ENCODE measurements around the gene MACROD1.
"Not testable (repeated sequence)": the region's sequence is repeated elsewhere in the genome, so short reads cannot be mapped to it uniquely, and the experiment has no call there.

The MACROD1 gene

DNA sequence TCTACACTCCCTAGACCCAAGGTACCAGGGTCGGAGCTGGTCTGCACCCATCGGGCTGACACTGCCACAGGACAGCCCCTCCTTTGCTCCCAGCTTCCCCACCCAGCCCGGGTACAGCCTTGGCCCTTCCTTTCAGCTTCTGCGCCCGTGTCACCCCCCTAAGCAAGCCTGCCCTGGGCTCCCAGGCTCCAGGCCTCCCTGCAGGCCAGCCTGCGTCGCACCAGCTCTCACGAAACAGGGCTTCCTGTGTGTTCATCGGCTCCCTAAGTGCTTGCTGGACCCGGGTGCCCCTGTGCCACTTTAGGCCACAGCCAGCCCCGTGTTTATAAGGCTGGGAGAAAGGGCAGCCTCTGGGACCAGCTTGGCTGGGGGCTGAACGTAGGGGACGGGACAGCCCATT is 109.1 kb downstream of the MACROD1 start:
- DNase-seq (ENCODE audit: low spot score): no peak

DNA sequence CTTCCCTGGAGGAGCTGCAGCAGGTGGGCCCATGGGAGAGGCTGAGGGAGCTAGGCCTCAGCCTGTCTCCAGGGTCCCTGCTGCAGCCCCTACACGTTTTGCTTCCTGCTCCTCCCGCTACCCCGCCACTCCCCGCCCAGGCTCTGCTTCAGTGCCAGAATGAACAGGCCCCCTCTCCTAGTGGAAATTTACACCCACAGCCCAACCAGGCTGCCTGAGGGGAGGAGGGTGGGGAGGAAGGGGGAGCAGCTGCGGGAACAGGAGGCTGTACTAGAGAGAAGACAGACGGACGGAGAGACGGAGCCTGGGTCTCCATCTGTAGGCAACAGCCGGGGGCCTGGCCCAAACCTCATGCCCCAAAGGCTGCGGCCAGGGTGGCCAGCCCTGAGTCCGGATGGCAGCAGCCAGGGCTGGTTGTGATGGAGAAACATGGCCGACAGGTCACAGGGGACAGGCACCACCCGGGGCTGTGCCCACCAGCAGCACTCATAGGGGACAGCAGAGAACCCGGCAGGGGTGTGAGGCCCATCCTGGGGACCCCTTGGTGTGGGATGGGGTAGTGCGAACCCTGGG is 109.6 kb downstream of the MACROD1 start:
- peak; percentile 84 for DNase-seq (ENCODE audit: low spot score)

DNA sequence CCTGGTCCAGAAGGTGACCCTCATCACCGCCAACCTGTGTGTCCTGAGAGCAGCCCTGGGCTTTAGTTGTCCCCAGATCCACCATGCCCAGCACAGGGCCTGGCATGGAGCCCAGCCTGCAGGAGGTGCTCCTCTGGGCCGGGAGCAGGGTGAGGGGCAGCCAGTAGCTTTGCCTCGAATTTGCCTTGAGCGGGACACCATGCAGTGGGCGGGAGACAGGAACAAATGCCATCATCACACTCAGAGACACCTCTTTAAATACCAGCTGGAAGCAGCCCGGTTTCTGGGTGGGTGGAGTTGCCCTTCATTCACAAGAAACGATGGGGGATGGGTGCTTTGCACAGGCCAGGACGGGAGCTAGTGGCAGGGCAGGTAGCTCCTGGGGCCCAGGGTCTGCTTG is 110.8 kb downstream of the MACROD1 start:
- peak; percentile 64 for DNase-seq (ENCODE audit: low spot score)

DNA sequence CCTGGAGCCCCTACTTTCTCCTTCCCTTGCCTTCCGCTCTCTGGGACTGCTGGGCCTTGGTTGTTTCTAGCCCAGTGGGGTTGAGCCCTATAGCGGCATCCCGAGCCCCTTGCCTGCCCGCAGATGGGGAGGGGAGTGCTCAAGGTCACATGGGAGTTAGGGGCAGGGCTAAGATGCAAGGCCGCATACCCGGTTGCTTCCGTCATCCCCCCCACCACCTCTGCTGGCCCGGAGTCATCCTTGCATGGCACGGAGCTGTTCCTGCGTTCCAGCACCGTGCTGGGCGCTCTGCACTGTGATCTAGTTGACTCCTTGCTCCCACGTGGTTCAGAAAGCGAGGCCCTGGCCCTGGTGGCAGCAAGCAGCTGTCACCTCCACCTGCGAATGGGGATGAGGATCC is 112.2 kb downstream of the MACROD1 start:
- DNase-seq (ENCODE audit: low spot score): no peak

DNA sequence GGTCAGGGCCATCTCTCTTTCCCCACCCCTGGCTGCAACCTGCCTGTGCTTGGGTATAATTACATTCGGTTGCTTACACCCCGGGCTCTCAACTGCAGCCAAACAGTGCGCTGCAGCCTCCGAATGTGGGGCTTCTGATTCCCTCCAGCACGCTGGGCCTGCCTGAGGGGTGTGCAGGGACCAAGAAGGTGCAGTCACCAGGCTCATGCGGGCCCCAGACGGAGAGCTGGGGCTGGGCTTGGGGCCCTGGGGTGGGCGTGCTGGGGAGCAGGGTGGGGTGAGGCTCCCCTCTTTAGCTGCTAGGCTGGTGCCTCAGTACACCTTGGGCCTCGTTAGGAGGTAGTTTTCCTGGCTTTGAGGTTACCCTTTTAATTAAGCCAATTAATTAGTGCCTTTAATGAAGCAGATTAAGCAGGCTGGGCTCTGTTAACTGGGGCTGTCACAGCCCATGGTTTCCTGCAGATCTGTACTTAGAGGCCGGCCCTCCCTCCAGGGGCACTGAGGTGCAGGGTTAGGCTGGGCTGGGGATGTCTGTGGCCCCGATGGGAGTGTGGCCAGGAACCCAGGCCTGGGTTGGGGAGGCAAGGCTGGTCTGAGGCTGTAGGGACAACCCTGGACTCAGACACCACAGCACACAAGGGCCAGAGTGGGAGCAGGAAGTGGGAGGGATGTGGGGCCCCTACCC is 112.8 kb downstream of the MACROD1 start:
- DNase-seq (ENCODE audit: low spot score): no peak

DNA sequence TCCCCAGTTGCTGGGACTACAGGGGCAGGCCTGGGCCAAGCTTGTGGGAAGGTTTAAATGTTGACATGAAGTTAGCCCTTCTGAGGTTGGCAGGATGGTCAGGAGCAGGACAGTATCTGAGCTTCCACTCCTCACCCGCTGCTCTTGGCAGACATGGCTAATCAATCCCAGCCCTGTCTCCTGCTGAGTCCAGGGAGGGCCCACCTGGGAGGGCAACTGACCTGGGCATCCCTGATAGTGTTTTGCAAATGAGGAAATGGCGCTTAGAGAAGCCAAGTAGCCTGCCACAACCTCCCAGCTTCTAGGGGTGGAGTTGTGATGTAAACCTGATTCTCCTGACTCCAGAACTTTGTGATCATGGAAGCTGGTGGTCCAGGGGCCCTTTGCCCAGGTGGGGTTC is 113.5 kb downstream of the MACROD1 start:
- no peak for DNase-seq (ENCODE audit: low spot score)

DNA sequence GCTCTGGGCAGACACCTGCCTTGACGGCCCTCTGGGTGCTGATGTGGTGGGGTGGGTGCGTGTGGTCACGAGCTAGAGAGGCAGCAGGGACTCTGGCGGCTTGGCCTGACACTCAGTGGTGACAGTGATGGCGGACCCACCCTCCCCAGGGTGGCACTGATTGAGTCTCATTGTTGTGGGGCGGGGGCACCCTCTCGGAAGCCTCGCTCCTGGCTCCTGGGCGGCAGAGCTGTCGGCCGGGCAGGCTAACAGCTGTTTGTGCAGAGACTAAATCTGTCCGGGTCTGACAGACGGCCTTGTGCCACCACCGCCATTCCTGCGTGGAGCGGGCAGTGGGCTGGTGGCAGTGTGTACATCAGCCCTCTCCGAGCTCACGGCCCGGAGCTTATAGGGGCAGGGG is 114.6 kb downstream of the MACROD1 start:
- DNase-seq (ENCODE audit: low spot score): no peak

DNA sequence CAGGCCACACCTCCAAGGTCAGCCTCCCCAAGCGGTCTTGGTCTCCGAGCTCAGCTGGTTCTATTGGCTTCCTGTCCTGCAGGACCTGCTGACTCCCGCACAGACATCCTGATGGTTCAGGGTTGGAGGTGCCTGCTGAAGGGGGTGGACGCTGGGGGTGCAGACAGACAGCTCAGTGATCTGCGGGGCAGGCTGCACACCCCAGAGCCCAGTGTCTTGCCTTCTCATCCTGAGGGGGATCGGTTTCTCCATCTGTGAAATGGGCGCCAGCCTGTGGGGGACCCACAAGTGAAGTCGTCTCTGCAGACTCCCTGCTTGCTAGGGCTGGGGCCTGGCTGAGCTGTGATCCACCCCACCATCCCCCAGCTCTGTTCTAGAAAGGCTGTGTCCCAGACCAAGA is 116.4 kb downstream of the MACROD1 start:
- DNase-seq (ENCODE audit: low spot score): no peak

DNA sequence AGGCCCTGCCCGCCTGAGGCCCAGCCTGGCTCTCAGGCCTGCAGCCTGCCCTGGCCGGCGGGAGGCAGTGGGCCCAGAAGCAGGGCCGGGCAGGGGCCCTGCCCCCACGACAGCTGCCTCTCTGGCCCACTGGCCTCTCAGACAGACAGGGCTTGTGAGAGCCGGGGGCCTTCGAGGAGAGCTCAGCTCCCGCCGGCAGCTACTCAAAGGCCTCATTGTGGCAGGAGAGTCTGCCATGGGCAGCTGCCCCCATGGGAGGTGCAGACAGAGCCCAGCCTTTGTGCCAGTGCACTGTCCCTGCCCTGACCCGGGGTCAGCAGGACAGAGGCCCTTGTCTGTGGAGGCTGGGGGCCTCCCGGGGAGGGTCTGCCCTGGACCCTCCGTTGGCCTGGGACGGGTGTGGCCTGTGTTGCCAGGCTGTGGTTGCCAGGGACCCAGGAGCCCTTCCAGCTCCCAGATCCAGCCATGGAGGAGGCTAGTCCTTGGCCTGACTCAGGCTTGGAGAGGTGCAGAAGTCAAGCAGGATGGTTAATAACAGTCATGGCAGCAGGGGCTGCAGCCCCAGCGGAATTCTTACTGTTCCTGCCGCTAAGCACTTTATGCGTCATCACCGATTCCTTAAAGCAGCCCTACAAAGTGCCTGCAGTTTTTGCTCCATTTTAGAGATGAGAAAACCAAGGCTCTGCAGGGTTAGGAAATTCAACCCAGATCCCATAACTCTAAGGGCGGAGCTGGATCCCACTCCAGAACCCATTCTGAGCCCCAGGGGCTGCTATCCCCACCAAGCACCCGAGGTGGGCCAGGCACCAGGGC is 117.7 kb downstream of the MACROD1 start:
- peak; percentile 99 for DNase-seq (ENCODE audit: low spot score)

DNA sequence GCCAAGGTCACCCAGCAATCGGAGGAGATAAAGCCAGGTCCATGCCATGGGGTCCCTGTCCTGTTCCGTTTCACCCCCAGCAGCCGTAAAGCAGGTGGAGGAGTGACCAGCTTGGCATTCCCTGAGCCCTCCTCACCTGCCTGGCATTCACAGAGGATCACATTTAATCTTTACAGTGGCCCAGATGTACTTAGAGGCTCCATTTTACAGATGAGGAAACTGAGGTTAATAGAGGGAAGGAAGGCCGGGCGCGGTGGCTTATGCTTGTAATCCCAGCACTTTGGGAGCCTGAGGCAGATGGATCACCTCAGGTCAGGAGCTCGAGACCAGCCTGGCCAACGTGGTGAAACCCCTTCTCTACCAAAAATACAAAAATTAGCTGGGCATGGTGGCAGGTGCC is 118.5 kb downstream of the MACROD1 start:
- not testable (repeated sequence) for DNase-seq (ENCODE audit: low spot score)

DNA sequence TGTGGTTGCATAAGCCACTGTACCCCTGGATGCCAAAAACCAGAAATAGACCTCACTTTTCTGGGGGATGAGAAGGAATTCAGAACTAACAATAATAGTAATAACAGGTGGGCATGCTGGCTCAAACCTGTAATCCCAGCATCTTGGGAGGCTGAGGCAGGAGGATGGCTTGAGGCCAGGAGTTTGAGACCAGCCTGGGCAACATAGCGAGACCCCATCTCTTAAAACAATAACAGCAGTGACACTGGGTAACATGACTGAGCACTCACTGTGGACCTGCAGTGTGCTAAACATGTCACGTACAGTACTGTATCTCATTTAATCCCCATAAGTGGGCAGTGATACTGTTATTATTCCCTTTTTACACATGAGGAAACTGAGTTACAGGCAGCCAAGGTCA is 120.2 kb downstream of the MACROD1 start:
- no peak for DNase-seq (ENCODE audit: low spot score)

DNA sequence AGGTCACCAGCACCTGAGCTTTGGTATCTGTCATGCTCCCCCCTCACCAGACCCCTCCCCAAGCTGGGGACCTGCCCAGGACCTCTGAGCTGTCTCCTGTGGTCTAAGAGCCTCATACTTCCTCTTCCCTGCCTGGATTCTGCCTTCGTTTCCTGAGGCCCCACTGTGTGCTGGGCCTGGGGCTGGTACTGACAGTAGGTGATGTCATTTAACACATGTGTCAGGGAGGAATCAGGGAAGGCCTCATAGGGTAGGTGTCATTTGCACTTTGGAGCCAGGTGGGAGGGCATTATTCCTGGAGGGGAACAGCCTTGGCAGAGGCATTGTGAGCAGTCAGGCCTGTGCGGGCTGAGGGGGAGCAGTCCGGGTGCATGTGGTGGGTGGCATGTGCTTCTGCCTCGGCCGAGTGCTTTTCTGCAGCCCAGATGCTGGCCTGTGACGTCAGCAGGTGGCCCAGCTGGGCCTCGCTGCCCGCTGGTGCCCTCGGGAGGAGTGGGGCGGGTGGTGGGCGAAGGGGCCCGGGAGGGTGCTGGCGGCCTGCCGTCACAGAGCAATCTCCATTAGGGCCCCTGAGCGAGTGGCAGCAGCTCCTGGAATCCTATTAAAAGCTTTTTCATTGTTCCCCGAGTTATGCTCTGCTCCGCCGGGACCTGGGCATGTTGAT is 121.1 kb downstream of the MACROD1 start:
- peak; percentile 81 for DNase-seq (ENCODE audit: low spot score)

DNA sequence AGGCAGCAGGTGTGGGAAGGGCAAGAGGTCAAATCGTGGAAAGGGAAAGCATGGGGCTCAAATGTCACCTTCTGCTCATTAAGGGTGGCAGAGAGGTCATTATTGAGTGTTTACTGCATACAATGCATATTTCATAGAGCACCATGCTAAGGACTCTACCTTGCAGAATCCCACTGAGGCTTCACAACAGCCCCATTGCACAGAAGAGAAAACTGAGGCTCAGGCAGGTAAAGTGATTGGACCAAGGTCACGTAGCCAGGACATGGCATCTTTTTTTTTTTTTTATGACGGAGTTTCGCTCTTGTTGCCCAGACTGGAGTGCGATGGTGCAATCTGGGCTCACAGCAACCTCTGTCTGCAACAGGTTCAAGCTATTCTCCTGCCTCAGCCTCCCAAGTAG is 122.4 kb downstream of the MACROD1 start:
- no peak for DNase-seq (ENCODE audit: low spot score)

DNA sequence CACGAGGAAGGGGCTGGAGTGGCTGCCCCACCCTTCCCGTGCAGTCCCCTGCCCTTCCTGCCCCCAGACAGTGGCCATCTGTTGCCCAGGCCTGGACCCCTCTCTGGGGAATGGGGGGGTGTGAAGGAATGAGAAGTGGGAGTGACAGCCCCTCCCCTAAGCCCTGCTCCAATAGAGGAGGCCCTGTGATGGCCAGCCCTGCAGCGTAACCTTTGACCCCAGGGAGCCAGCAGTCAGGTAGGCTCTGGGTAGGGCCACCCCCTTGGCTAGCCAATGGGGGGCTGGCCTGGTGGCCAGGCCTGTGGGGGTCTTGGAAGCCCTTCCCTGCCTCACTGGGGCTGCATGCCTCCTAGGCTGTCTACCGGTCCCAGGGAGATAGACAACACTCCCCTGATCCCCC is 123.6 kb downstream of the MACROD1 start:
- DNase-seq (ENCODE audit: low spot score): no peak

DNA sequence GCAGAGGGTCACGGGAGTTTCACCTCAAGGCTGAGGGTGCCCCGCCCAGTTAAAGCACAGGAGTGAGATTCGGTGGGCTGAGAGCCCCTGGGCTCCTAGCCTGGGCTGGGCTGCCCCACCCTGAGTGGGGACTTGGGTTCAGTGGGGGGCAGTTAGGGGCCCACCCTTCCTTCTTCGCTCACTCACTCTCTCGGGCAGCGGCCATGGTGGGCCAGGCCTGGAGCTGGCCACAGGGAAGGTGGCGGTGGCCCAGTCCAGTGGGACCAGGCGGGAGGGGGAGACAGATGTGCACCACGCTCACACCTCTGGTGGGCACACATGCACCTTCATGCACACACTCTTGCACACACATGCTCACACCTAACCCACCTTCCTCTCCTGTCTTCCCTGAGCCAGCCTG is 124.1 kb downstream of the MACROD1 start:
- DNase-seq (ENCODE audit: low spot score): no peak

DNA sequence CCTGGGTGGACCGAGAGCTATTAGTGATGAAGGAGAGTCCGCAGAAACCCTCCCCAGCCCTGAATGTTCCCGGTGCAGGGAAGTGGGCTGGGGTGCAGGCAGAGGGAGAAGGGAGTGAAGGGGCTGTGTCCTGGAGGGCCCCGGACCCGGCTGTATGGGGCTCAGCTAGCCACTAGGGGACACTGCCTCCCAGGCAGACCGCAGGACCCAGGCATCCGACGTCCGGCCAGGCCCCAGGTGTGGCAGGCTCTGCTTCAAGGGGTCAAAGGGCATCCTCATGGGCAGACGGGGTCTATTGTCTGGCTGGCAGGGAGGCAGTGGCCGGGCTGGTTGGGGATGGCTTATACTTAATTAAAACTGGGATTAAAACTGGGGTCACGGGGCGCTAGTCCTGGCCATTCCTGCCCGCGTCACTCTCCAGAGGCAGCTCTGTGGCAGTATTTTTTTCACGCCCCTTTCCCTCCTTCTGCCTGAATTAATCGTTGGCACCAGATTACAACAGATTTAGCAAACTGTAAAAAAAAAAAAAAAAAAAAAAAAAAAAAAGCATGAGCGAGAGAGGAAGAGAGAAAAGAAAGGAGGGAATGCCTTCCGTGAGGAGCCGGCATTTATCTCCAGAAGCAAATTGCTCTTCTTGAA is 125.1 kb downstream of the MACROD1 start:
- peak; percentile 64 for DNase-seq (ENCODE audit: low spot score)

DNA sequence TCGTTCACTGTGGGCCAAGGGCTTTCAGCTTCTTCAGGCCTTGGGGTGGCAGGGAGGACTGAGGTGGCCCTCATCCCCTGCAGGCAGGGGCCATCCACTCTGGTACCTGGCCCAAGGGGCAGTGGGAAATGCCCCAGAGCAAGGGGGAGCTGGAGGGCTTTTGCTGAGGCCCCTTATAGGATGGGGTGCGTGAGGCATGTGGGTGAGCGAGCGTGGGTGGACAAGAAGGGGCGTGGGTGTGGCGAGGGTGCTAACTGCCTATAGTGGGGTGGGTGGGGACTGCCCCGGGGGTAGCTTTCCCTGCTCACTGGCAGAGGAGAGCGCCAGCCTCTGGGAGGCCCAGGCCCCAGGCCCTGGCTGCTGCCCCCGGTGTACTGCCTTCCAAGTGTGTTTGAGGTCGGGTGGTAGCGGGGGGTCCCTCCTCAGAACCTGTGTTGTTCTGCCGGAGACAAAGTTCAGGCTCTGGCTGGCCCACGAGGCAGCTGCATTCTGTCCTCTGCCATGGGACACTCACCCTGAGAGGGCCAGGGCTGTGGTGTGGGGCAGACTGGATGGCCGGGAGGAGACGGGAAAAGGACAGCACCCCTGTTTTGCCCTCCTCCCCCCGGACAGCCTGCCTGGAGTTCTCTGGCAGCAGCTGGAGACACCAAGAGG is 126.8 kb downstream of the MACROD1 start:
- DNase-seq (ENCODE audit: low spot score): no peak

DNA sequence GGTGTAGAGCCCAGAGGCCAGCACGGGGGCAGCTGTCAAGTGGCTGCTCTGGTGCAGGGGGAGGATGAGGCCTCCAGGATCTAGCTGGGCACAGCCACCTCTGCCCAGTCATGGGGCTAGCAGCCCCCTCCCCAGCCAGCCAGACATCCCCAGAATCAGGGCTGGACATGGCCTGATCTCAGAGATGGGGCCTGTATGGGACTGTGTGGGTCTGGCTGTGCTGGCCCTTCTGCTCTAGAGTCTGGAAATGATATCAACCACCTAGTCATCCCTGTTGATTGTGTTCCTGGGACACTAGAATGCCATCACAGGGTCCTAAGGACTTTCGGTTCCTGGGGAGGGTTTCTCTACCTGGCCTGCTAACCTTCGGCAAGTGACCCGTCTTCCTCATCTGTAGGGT is 127.4 kb downstream of the MACROD1 start:
- DNase-seq (ENCODE audit: low spot score): no peak

DNA sequence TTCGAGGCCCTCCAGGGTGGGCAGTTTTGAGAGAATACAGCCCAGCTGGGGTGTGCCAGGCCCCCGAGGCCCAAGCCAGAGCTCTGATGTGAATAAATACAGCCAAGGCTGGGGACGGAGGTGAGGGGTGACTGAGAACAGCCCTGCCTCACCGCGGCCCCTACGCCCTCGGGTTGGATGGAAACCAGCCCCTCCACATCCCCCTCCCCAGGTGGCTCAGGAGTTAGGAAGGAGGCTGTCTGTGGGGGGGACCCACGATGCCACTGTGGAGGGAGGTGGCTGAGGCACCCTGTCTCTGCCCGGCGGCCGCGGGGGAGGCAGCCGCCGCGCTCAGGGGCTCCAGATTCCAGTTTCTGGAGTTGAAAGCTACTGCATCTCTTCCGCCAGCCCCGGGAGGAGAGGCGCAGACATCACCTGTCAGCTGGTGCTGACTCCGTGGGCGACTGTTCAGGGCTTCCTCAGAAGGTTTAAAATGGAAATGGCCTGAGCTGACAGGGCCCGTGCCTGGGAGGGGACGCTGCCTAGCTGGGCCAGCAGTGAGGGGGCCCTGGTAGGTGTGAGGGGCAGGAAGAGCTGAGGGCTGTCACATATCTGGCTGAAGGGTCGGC is 128.8 kb downstream of the MACROD1 start:
- peak; percentile 58 for DNase-seq (ENCODE audit: low spot score)

DNA sequence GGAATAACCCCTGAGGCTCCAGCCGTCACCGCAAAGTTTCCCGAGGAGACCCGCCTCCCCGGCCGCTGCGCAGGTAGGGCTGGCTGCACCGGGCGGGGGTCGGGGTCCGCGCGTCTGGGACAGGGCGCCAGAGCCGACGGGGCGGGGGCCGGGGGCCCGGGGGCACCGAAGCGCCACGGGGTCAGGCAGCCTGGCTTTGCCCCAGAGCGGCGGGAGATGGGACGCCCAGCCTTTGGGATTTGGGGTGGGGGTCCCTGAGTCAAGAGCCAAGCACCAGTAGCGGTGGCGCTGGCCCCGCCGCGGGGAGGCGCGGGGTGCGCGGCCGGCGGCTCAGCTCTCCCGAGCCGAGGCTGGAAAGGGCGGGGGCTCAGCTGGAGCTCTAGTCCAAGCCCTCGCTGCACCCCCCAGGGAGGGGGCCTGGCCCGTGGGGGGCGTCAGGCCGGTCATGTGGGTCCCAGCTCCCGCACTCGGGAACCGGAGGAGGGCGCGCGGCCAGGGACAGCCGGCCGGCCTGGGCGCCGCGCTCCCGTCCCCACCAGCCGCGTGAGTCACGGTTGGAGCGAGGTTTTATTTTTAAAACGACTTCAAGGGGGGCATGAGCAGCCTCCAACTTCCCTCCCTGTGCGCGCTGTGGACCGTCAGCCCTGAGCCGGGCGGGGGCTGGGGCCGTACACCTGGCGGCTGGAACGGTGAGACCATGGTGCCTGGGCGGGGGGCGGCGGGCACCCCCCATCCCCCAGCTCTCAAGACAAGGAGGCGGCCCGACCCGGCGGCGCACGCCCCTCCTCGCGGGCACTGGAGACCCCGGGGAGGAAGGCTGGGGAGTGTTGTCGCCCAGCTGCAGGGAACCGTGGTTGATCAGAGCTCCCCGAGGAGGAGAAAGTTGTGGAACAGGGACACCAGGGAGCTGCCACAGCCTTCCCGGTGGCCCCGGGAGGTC is 129.6 kb downstream of the MACROD1 start:
- DNase-seq (ENCODE audit: low spot score): no peak
